Neuronal stem cell (in vitro differentiated cells): Measurements from ENCODE around the gene C9.

ENCODE experiments used
- DNase-seq: peaks from one replicate; pipeline ENCODE4 v3.0.0-alpha.2; 2013; ENCODE audit warnings: low spot score
- H2AFZ ChIP-seq: one replicate; pipeline ENCODE4 v1.6.1; 2013; ENCODE audit warnings: mild to moderate bottlenecking, low read length, inconsistent platforms
- H2AK5ac ChIP-seq: 2 replicates; pipeline ENCODE4 v1.6.1; 2013; ENCODE audit warnings: low read depth, mild to moderate bottlenecking, inconsistent platforms, low read length, moderate library complexity, mixed read lengths
- H2BK120ac ChIP-seq: 2 replicates; pipeline ENCODE4 v1.6.1; 2013; ENCODE audit warnings: low read depth, mild to moderate bottlenecking, inconsistent platforms, low read length, moderate library complexity, mixed read lengths
- H2BK12ac ChIP-seq: one replicate; pipeline ENCODE4 v1.6.1; 2013; ENCODE audit warnings: low read length, inconsistent platforms
- H2BK15ac ChIP-seq: 2 replicates; pipeline ENCODE4 v1.6.1; 2013; ENCODE audit warnings: mild to moderate bottlenecking, low read length, inconsistent platforms, mixed read lengths
- H2BK5ac ChIP-seq: one replicate; pipeline ENCODE4 v1.6.1; 2013; ENCODE audit warnings: inconsistent platforms, mild to moderate bottlenecking, low read length, moderate library complexity
- H3K14ac ChIP-seq: one replicate; pipeline ENCODE4 v1.6.1; 2013; ENCODE audit warnings: low read length, inconsistent platforms
- H3K18ac ChIP-seq: 2 replicates; pipeline ENCODE4 v1.6.1; 2013; ENCODE audit warnings: low read length, inconsistent platforms
- H3K23ac ChIP-seq: 2 replicates; pipeline ENCODE4 v1.6.1; 2013; ENCODE audit warnings: low read depth, mild to moderate bottlenecking, mixed read lengths, low read length, inconsistent platforms; ENCODE audit not compliant: poor library complexity
- H3K27ac ChIP-seq: replicated peaks from 3 replicates; pipeline ENCODE4 v1.5.1; 2013; ENCODE audit warnings: low read length, inconsistent platforms
- H3K27me3 ChIP-seq, 3 experiments: 2 replicates each; pipeline ENCODE4 v1.6.1; 2013; ENCODE audit warnings: low read length in 3 of 3, mild to moderate bottlenecking in 2 of 3, inconsistent platforms in 1 of 3, low read depth in 1 of 3, mixed read lengths in 1 of 3, moderate library complexity in 1 of 3; ENCODE audit not compliant: control insufficient read depth in 3 of 3, insufficient read depth in 3 of 3
- H3K36me3 ChIP-seq, 2 donors: replicated peaks in 1 of 2; 2 replicates each; pipeline ENCODE4 v1.6.1; 2013; ENCODE audit warnings: low read length in 2 of 2; ENCODE audit not compliant: control insufficient read depth in 2 of 2, insufficient read depth in 2 of 2
- H3K4ac ChIP-seq: 2 replicates; pipeline ENCODE4 v1.6.1; 2013; ENCODE audit warnings: inconsistent platforms, mild to moderate bottlenecking, low read length, moderate library complexity
- H3K4me1 ChIP-seq, 2 donors: 1 replicate in 1 of 2; 2 replicates in 1 of 2; pipeline ENCODE4 v1.6.1; 2013; ENCODE audit warnings: low read length in 2 of 2, low read depth in 1 of 2; ENCODE audit not compliant: control insufficient read depth in 2 of 2, insufficient read depth in 1 of 2
- H3K4me2 ChIP-seq: one replicate; pipeline ENCODE4 v1.6.1; 2013; ENCODE audit warnings: mild to moderate bottlenecking, low read length, inconsistent platforms; ENCODE audit not compliant: insufficient read depth, poor library complexity, severe bottlenecking
- H3K4me3 ChIP-seq, 2 donors: 2 replicates each; pipeline ENCODE4 v1.5.1; 2013; ENCODE audit warnings: low read length in 2 of 2, mild to moderate bottlenecking in 2 of 2, inconsistent platforms in 1 of 2, moderate library complexity in 1 of 2
- H3K79me1 ChIP-seq: one replicate; pipeline ENCODE4 v1.6.1; 2013; ENCODE audit warnings: low read depth, mild to moderate bottlenecking, inconsistent platforms, low read length, moderate library complexity
- H3K9ac ChIP-seq: one replicate; pipeline ENCODE4 v1.6.1; 2013; ENCODE audit warnings: mild to moderate bottlenecking, low read depth, low read length, inconsistent platforms; ENCODE audit not compliant: poor library complexity
- H3K9me3 ChIP-seq, 2 donors: replicated peaks in 1 of 2; 2 replicates each; pipeline versions ENCODE3 to v1.6.1; 2013; ENCODE audit warnings: low read length in 2 of 2, mild to moderate bottlenecking in 2 of 2, inconsistent platforms in 1 of 2, low read depth in 1 of 2, mixed read lengths in 1 of 2, moderate library complexity in 1 of 2; ENCODE audit not compliant: control insufficient read depth in 2 of 2, insufficient read depth in 1 of 2
- H4K8ac ChIP-seq: one replicate; pipeline ENCODE4 v1.6.1; 2013; ENCODE audit warnings: low read depth, mild to moderate bottlenecking, inconsistent platforms, low read length, moderate library complexity
- H4K91ac ChIP-seq: one replicate; pipeline ENCODE4 v1.6.1; 2013; ENCODE audit warnings: low read length, low read depth, mild to moderate bottlenecking, inconsistent platforms; ENCODE audit not compliant: poor library complexity
- WGBS, 2 donors: extraction: QIAGEN DNeasy Blood & Tissue Kit; methylation state at CpG; one replicate each; pipeline ENCODE4 v1.1.7; 2013; ENCODE audit warnings: missing lambda C conversion rate in 2 of 2, mixed read lengths in 1 of 2; ENCODE audit not compliant: insufficient read length in 2 of 2, insufficient replicate concordance in 1 of 2; ENCODE audit errors: extremely low coverage in 2 of 2; 5-methylcytosine and 5-hydroxymethylcytosine counted together

C9 gene

DNA sequence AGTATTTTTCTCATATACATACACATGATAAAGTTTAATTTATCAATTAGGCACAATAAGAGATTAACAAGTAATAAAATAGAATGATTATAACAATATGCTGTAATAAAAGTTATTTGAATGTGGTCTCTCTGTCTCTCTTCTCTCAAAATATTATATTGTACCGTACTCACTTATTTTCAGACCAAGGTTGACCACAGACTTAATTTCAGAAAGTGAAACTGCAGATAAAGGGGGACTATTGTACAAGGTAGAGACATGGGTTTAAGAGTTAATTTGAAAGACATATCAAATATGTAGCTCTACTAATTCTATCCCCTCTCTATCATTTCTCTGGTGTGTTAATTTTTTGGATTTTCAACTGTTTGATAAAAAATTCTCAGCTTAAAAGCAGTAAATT is 20.0 kb upstream of the C9 start:
- Histone ChIP-seq H3K4me2 (no peak overlapping the region), H3K4me3 (no peak overlapping the region), H2AFZ (no peak overlapping the region), H3K23ac (no peak overlapping the region), H3K27ac (no peak overlapping the region), H3K27me3 (no peaks in the 10 kb centered on the region), H3K9ac (no peak overlapping the region), H2BK12ac (no peak overlapping the region), H2AK5ac (no peak overlapping the region), H2BK5ac (no peak overlapping the region), H3K18ac (no peak overlapping the region), H3K14ac (no peak overlapping the region), H4K91ac (no peak overlapping the region), H3K4ac (no peak overlapping the region), H3K9me3 (no peaks in the 10 kb centered on the region), H3K79me1 (no peaks in the 10 kb centered on the region), H2BK15ac (no peak overlapping the region), H3K36me3 (peaks cover 4 to 6% of the 10 kb centered on the region in 2 donors), H4K8ac (no peak overlapping the region), H2BK120ac (no peak overlapping the region), H3K4me1 (no peaks in the 10 kb centered on the region)
- no CpG with 5 or more reads among the region's 1 CpG for WGBS, 2 donors
- DNase-seq, result no peak

DNA sequence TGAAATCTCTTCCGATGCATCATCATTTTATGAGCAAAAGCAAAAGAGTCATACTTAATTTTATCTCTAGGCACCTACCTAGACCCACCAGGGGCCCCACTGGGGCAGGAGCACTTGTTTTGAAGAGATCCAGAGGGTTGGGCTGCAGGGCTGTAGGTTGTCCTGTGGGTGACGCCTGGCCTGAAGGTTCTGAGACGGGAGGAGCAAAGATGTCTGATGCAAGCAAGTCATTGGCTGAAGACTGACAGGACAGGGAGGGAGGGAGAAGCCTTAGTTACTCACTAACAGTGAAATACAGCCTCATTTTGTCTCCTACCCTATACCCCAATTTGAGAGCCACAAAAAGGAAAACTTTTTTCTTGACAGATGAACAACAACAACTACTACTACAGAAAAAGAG is 17.1 kb upstream of the C9 start:
- H3K4me2 ChIP-seq, result no peak overlapping the region
- H3K36me3 ChIP-seq, result peaks cover 4 to 6% of the 10 kb centered on the region in 2 donors
- no peak overlapping the region for H2BK12ac ChIP-seq

DNA sequence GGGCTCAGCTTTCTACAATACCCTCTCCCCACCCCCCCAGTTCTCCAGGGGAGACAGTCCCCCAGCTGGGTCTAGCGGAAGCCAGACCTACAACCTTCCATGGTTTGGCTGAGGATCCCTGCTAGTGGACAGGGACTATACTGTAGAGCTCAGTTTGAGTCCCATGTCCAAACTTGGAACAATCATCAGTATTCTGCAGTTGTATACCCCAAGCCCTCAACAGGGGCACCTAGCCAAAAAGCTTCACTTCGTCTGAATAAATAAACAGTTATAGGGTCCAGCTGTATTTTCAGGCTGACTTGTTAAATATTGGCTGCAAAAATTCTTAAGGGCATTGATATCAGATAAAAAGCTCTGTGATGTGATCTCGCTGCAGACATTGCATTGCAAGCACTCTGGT is 15.4 kb upstream of the C9 start:
- no peak overlapping the region for H3K4ac ChIP-seq
- H3K23ac ChIP-seq, result no peak overlapping the region
- no peak overlapping the region for H3K27ac ChIP-seq
- no peak overlapping the region for H2AFZ ChIP-seq
- peaks cover 4 to 6% of the 10 kb centered on the region in 2 donors for H3K36me3 ChIP-seq
- H3K9me3 ChIP-seq, result no peaks in the 10 kb centered on the region
- no peak overlapping the region for H2BK5ac ChIP-seq
- no peak overlapping the region for H2AK5ac ChIP-seq
- H3K14ac ChIP-seq, result no peak overlapping the region
- no peak for DNase-seq
- H3K4me2 ChIP-seq, result no peak overlapping the region
- WGBS, 2 donors, result no CpG with 5 or more reads among the region's 3 CpGs
- no peaks in the 10 kb centered on the region for H3K79me1 ChIP-seq
- H2BK12ac ChIP-seq, result no peak overlapping the region
- no peak overlapping the region for H2BK15ac ChIP-seq
- peaks cover 0 to 1% of the 10 kb centered on the region in 2 donors for H3K4me1 ChIP-seq
- no peak overlapping the region for H3K18ac ChIP-seq
- no peak overlapping the region for H3K9ac ChIP-seq
- no peaks in the 10 kb centered on the region for H3K27me3 ChIP-seq
- no peak overlapping the region for H3K4me3 ChIP-seq
- H4K8ac ChIP-seq, result no peak overlapping the region
- H2BK120ac ChIP-seq, result no peak overlapping the region
- no peak overlapping the region for H4K91ac ChIP-seq

More for the DNA sequence above, 17.1 kb upstream of the C9 start:
- H3K4me1 ChIP-seq, result peaks cover 0 to 1% of the 10 kb centered on the region in 2 donors
- no peak overlapping the region for H3K14ac ChIP-seq
- no peak for DNase-seq
- H3K27me3 ChIP-seq, result no peaks in the 10 kb centered on the region
- no peak overlapping the region for H3K4ac ChIP-seq
- H3K79me1 ChIP-seq, result no peaks in the 10 kb centered on the region
- H2BK5ac ChIP-seq, result no peak overlapping the region
- no peak overlapping the region for H2AFZ ChIP-seq
- H2AK5ac ChIP-seq, result no peak overlapping the region
- no peak overlapping the region for H4K91ac ChIP-seq
- WGBS, 2 donors, result no CpG with 5 or more reads among the region's 3 CpGs
- no peak overlapping the region for H3K9ac ChIP-seq
- H2BK15ac ChIP-seq, result no peak overlapping the region
- H3K4me3 ChIP-seq, result no peak overlapping the region
- H4K8ac ChIP-seq, result no peak overlapping the region
- no peaks in the 10 kb centered on the region for H3K9me3 ChIP-seq
- no peak overlapping the region for H3K27ac ChIP-seq
- no peak overlapping the region for H3K23ac ChIP-seq
- H2BK120ac ChIP-seq, result no peak overlapping the region
- no peak overlapping the region for H3K18ac ChIP-seq

DNA sequence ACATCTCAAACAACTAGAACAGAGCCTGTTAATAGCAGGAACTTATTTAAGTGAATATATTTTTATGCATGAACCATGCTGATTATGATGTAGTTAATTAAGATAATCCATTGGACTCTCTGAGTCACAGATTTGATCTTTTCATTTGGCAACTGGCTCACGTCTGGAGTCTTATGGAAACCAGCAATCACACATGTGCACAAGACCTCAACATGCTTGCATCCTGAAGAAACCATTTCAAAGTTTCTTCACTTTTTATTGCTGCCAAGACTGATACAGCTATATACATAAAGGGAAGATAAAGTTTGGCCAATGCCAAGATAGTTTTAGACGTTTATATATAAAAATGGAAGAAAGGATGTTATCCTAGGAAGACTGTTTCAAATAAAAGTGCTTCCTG is 13.3 kb upstream of the C9 start:
- Histone ChIP-seq H3K4ac (no peak overlapping the region), H3K9ac (no peak overlapping the region), H2AFZ (no peak overlapping the region), H3K14ac (no peak overlapping the region), H3K9me3 (no peaks in the 10 kb centered on the region), H3K36me3 (peaks cover 1 to 5% of the 10 kb centered on the region in 2 donors), H2BK5ac (no peak overlapping the region), H2BK120ac (no peak overlapping the region), H3K4me2 (no peak overlapping the region), H2BK15ac (no peak overlapping the region), H2AK5ac (no peak overlapping the region), H3K4me3 (no peak overlapping the region), H3K23ac (no peak overlapping the region), H3K27ac (no peak overlapping the region), H4K91ac (no peak overlapping the region), H3K27me3 (no peaks in the 10 kb centered on the region), H4K8ac (no peak overlapping the region), H3K4me1 (peaks cover 0 to 1% of the 10 kb centered on the region in 2 donors), H3K18ac (no peak overlapping the region), H3K79me1 (no peaks in the 10 kb centered on the region), H2BK12ac (no peak overlapping the region)
- no peak for DNase-seq
- no CpG with 5 or more reads among the region's 2 CpGs for WGBS, 2 donors
